HG03457 (cell line): ENCODE data around the gene IFITM1.
"Not testable (repeated sequence)": the region's sequence is repeated elsewhere in the genome, so short reads cannot be mapped to it uniquely, and the experiment has no call there.

Experiments
- ATAC-seq: cut with Tn5 transposase; IDR thresholded peaks from one replicate; pipeline ENCODE4 v1.9.1; 2021; ENCODE audit warnings: moderate number of reproducible peaks; ENCODE audit not compliant: unreplicated experiment

The IFITM1 gene

GRCh38 chr11:340539-341512, 27.0 kb downstream of the IFITM1 start:
- ATAC-seq = no peak

GRCh38 chr11:342328-342727, 28.5 kb downstream of the IFITM1 start:
- no peak for ATAC-seq

GRCh38 chr11:344836-345578, 31.2 kb downstream of the IFITM1 start:
- ATAC-seq = no peak

GRCh38 chr11:346529-346928, 32.7 kb downstream of the IFITM1 start:
- ATAC-seq = no peak

GRCh38 chr11:349270-349954, 35.6 kb downstream of the IFITM1 start:
- not testable (repeated sequence) for ATAC-seq

GRCh38 chr11:350033-350722, 36.3 kb downstream of the IFITM1 start:
- ATAC-seq = not testable (repeated sequence)

- no peak for ATAC-seq
Observed at GRCh38 chr11:350723-351255, 36.9 kb downstream of the IFITM1 start.

- no peak for ATAC-seq
Observed at GRCh38 chr11:351411-351810, 37.6 kb downstream of the IFITM1 start.

- no peak for ATAC-seq
Observed at GRCh38 chr11:352456-353031, 38.7 kb downstream of the IFITM1 start.

- no peak for ATAC-seq
Observed at GRCh38 chr11:353179-353873, 39.5 kb downstream of the IFITM1 start.

GRCh38 chr11:355581-356458, 42.0 kb downstream of the IFITM1 start:
- no peak for ATAC-seq

- no peak for ATAC-seq
Observed at GRCh38 chr11:356610-357009, 42.8 kb downstream of the IFITM1 start.

- ATAC-seq = no peak
Observed at GRCh38 chr11:357582-357981, 43.7 kb downstream of the IFITM1 start.

- ATAC-seq = no peak
Observed at GRCh38 chr11:358129-358800, 44.4 kb downstream of the IFITM1 start.

- no peak for ATAC-seq
Observed at GRCh38 chr11:359181-359714, 45.4 kb downstream of the IFITM1 start.

GRCh38 chr11:360326-361280, 46.8 kb downstream of the IFITM1 start:
- ATAC-seq = no peak
